WTC11 (cell line): ENCODE results near the gene ARID1A. TPM values are rescaled to one million over a fixed set of nuclear protein-coding genes. Genes with fewer than 3 reads are reported as not detected.

Experiments
- ATAC-seq: fragments of 200-7000 bp; cut with Tn5 transposase; 2 replicates; pipeline ENCODE4 v1.10.0; 2021; ENCODE audit warnings: mild to moderate bottlenecking, moderate library complexity
- CTCF ChIA-PET: fragments of 300-600 bp; sonication (Branson Sonifier 250); formaldehyde crosslinking; loops from one replicate; lab custom pipeline; 2021; ENCODE audit warnings: antibody characterized with exemption; lab: Charles Lee
- POLR2A ChIA-PET: fragments of 350-600 bp; sonication (Branson Sonifier 250); formaldehyde crosslinking; loops from one replicate; lab custom pipeline; 2021; ENCODE audit warnings: antibody characterized with exemption; lab: Charles Lee
- DNase-seq: peaks from one replicate; pipeline ENCODE4 v3.0.0; 2021; ENCODE audit warnings: low spot score
- H3K27ac Mint-ChIP-seq: 2 replicates; pipeline ENCODE4 v1.8.0; 2021; ENCODE audit warnings: mixed read lengths
- H3K27me3 Mint-ChIP-seq: 2 replicates; pipeline ENCODE4 v1.8.0; 2021; ENCODE audit warnings: low read depth, mild to moderate bottlenecking, moderate library complexity, mixed read lengths
- H3K36me3 Mint-ChIP-seq: 2 replicates; pipeline ENCODE4 v1.8.0; 2021; ENCODE audit warnings: mixed read lengths
- H3K4me1 Mint-ChIP-seq: 2 replicates; pipeline ENCODE4 v1.8.0; 2022; ENCODE audit warnings: mixed read lengths
- H3K4me3 Mint-ChIP-seq: 2 replicates; pipeline ENCODE4 v1.8.0; 2021; ENCODE audit warnings: mild to moderate bottlenecking, moderate library complexity, mixed read lengths
- H3K9me3 Mint-ChIP-seq: 2 replicates; pipeline ENCODE4 v1.8.0; 2021; ENCODE audit warnings: mixed read lengths
- AFF4 ChIP-seq: sonication (generic); formaldehyde crosslinking; IDR thresholded peaks from 2 replicates; pipeline ENCODE4 v1.8.1; 2023; ENCODE audit warnings: mild to moderate bottlenecking, missing genetic modification reagents, borderline replicate concordance
- CBFB ChIP-seq: sonication (generic); formaldehyde crosslinking; IDR thresholded peaks from 2 replicates; pipeline ENCODE4 v1.8.1; 2022; ENCODE audit warnings: mild to moderate bottlenecking, low read depth, missing genetic modification reagents
- ESRRA ChIP-seq: sonication (generic); formaldehyde crosslinking; IDR thresholded peaks from 2 replicates; pipeline ENCODE4 v1.8.1; 2022; ENCODE audit warnings: mild to moderate bottlenecking, missing genetic modification reagents, borderline replicate concordance
- GABPB1 ChIP-seq: sonication (generic); formaldehyde crosslinking; IDR thresholded peaks from 2 replicates; pipeline ENCODE4 v1.8.1; 2023; ENCODE audit warnings: mild to moderate bottlenecking, missing genetic modification reagents
- GTF2I ChIP-seq: fragments of 250-450 bp; sonication (Bioruptor Pico); conservative IDR thresholded peaks from 2 replicates; pipeline ENCODE4 v1.4.0; 2021; ENCODE audit warnings: mild to moderate bottlenecking
- NFE2L1 ChIP-seq: sonication (generic); formaldehyde crosslinking; IDR thresholded peaks from 2 replicates; pipeline ENCODE4 v1.8.1; 2023; ENCODE audit warnings: missing genetic modification reagents
- OVOL2 ChIP-seq: fragments of 250-450 bp; sonication (Bioruptor Pico); IDR thresholded peaks from 2 replicates; pipeline ENCODE4 v1.9.0; 2021; ENCODE audit warnings: mild to moderate bottlenecking, borderline replicate concordance
- USF1 ChIP-seq: sonication (generic); formaldehyde crosslinking; IDR thresholded peaks from 2 replicates; pipeline ENCODE4 v1.8.0; 2022; ENCODE audit warnings: mild to moderate bottlenecking, missing genetic modification reagents
- ZNF671 ChIP-seq: fragments of 250-450 bp; sonication (Bioruptor Pico); IDR thresholded peaks from 2 replicates; pipeline ENCODE4 v1.8.0; 2021; ENCODE audit warnings: mild to moderate bottlenecking
- total RNA-seq: library from RNA; stranded (reverse); gene quantifications from 3 replicates; pipeline ENCODE4 v1.2.3, GENCODE V29; 2021
- TF ChIP-seq, protein P1 (sequence below): fragments of 250-450 bp; sonication (Bioruptor Pico); IDR thresholded peaks from 2 replicates; pipeline ENCODE4 v1.8.0; 2021; ENCODE audit warnings: mild to moderate bottlenecking
- TF ChIP-seq, protein P2 (sequence below): sonication (generic); formaldehyde crosslinking; IDR thresholded peaks from 2 replicates; pipeline ENCODE4 v1.8.1; 2022; ENCODE audit warnings: mild to moderate bottlenecking, missing genetic modification reagents, moderate library complexity, borderline replicate concordance
- TF ChIP-seq, protein P3 (sequence below): sonication (generic); formaldehyde crosslinking; IDR thresholded peaks from 2 replicates; pipeline ENCODE4 v1.8.0; 2022; ENCODE audit warnings: mild to moderate bottlenecking, missing genetic modification reagents
- TF ChIP-seq, protein P4 (sequence below): sonication (generic); formaldehyde crosslinking; IDR thresholded peaks from 2 replicates; pipeline ENCODE4 v1.8.0; 2022; ENCODE audit warnings: mild to moderate bottlenecking, missing genetic modification reagents
- TF ChIP-seq, protein P5 (sequence below): fragments of 250-450 bp; sonication (Bioruptor Pico); IDR thresholded peaks from 2 replicates; pipeline ENCODE4 v1.9.0; 2021; ENCODE audit warnings: moderate library complexity, mild to moderate bottlenecking, inconsistent platforms, borderline replicate concordance
- TF ChIP-seq, protein P6 (sequence below): sonication (generic); formaldehyde crosslinking; IDR thresholded peaks from 2 replicates; pipeline ENCODE4 v1.8.0; 2023; ENCODE audit warnings: missing genetic modification reagents

Gene ARID1A
- total RNA-seq, 1 experiment from 2014 or later: 98.0 TPM

- Mint-ChIP-seq H3K27ac (no peak overlapping the region), H3K36me3 (no peaks in the 10 kb centered on the region), H3K4me3 (no peak overlapping the region), H3K9me3 (no peaks in the 10 kb centered on the region), H3K27me3 (no peaks in the 10 kb centered on the region), H3K4me1 (peaks cover 17% of the 10 kb centered on the region)
- TF ChIP-seq GTF2I (CRISPR knock-in tag) (no peak), CBFB (CRISPR knock-in tag) (no peak), OVOL2 (CRISPR knock-in tag) (no peak), AFF4 (CRISPR knock-in tag) (no peak), GABPB1 (CRISPR knock-in tag) (peak; percentile 56; the same call in 1 of the 2 replicates)
- TF ChIP-seq, protein P1, sequence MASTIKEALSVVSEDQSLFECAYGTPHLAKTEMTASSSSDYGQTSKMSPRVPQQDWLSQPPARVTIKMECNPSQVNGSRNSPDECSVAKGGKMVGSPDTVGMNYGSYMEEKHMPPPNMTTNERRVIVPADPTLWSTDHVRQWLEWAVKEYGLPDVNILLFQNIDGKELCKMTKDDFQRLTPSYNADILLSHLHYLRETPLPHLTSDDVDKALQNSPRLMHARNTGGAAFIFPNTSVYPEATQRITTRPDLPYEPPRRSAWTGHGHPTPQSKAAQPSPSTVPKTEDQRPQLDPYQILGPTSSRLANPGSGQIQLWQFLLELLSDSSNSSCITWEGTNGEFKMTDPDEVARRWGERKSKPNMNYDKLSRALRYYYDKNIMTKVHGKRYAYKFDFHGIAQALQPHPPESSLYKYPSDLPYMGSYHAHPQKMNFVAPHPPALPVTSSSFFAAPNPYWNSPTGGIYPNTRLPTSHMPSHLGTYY: no peak
- ChIA-PET CTCF (interaction anchor here (0.7 to 2.5 kb wide), 9 partner anchors 8 to 112 kb away, joined by 3 to 15 read pairs (median 5); partner anchors contain the start of gene PIGV), POLR2A (interaction anchor here (0.8 to 3.1 kb wide), 3 partner anchors 8 to 89 kb away, joined by 3 to 16 read pairs (median 3); partner anchors contain the start of gene PIGV)
- peak; percentile 22 for DNase-seq
- no peak; the same call in none of the 2 replicates for ATAC-seq
These were observed 2.4 kb downstream of the ARID1A start for GRCh38 chr1:26697978-26698849.

GRCh38 chr1:26700711-26701110 is 4.9 kb downstream of the ARID1A start:
- ChIA-PET POLR2A (interaction anchor here (4.1 kb wide), 1 partner anchor 8 kb away, joined by 18 read pairs; no protein-coding TSS in a partner anchor), CTCF (interaction anchor here (0.6 to 2.1 kb wide), 5 partner anchors 8 to 98 kb away, joined by 5 to 13 read pairs (median 7); no protein-coding TSS in a partner anchor)
- H3K27ac Mint-ChIP-seq: no peak overlapping the region; the same call in 1 of the 2 replicates
- ATAC-seq (no peak), DNase-seq (no peak)
- peaks cover 14% of the 10 kb centered on the region for H3K4me1 Mint-ChIP-seq
- H3K36me3 Mint-ChIP-seq: no peaks in the 10 kb centered on the region
- no peaks in the 10 kb centered on the region for H3K27me3 Mint-ChIP-seq
- no peak overlapping the region for H3K4me3 Mint-ChIP-seq
- no peaks in the 10 kb centered on the region for H3K9me3 Mint-ChIP-seq
- TF ChIP-seq, protein P2, sequence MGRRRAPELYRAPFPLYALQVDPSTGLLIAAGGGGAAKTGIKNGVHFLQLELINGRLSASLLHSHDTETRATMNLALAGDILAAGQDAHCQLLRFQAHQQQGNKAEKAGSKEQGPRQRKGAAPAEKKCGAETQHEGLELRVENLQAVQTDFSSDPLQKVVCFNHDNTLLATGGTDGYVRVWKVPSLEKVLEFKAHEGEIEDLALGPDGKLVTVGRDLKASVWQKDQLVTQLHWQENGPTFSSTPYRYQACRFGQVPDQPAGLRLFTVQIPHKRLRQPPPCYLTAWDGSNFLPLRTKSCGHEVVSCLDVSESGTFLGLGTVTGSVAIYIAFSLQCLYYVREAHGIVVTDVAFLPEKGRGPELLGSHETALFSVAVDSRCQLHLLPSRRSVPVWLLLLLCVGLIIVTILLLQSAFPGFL (CRISPR knock-in tag): no peak
- TF ChIP-seq, protein P3, sequence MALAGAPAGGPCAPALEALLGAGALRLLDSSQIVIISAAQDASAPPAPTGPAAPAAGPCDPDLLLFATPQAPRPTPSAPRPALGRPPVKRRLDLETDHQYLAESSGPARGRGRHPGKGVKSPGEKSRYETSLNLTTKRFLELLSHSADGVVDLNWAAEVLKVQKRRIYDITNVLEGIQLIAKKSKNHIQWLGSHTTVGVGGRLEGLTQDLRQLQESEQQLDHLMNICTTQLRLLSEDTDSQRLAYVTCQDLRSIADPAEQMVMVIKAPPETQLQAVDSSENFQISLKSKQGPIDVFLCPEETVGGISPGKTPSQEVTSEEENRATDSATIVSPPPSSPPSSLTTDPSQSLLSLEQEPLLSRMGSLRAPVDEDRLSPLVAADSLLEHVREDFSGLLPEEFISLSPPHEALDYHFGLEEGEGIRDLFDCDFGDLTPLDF (CRISPR knock-in tag): no peak
- TF ChIP-seq GABPB1 (CRISPR knock-in tag) (no peak), AFF4 (CRISPR knock-in tag) (no peak), NFE2L1 (CRISPR knock-in tag) (no peak), ESRRA (no peak), CBFB (CRISPR knock-in tag) (no peak), USF1 (CRISPR knock-in tag) (no peak), ZNF671 (CRISPR knock-in tag) (no peak)
- TF ChIP-seq, protein P4, sequence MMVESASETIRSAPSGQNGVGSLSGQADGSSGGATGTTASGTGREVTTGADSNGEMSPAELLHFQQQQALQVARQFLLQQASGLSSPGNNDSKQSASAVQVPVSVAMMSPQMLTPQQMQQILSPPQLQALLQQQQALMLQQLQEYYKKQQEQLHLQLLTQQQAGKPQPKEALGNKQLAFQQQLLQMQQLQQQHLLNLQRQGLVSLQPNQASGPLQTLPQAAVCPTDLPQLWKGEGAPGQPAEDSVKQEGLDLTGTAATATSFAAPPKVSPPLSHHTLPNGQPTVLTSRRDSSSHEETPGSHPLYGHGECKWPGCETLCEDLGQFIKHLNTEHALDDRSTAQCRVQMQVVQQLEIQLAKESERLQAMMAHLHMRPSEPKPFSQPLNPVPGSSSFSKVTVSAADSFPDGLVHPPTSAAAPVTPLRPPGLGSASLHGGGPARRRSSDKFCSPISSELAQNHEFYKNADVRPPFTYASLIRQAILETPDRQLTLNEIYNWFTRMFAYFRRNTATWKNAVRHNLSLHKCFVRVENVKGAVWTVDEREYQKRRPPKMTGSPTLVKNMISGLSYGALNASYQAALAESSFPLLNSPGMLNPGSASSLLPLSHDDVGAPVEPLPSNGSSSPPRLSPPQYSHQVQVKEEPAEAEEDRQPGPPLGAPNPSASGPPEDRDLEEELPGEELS (CRISPR knock-in tag): no peak
- TF ChIP-seq, protein P5, sequence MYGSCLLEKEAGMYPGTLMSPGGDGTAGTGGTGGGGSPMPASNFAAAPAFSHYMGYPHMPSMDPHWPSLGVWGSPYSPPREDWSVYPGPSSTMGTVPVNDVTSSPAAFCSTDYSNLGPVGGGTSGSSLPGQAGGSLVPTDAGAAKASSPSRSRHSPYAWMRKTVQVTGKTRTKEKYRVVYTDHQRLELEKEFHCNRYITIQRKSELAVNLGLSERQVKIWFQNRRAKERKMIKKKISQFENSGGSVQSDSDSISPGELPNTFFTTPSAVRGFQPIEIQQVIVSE: no peak
- TF ChIP-seq, protein P6, sequence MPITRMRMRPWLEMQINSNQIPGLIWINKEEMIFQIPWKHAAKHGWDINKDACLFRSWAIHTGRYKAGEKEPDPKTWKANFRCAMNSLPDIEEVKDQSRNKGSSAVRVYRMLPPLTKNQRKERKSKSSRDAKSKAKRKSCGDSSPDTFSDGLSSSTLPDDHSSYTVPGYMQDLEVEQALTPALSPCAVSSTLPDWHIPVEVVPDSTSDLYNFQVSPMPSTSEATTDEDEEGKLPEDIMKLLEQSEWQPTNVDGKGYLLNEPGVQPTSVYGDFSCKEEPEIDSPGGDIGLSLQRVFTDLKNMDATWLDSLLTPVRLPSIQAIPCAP: no peak
